GM06990 (cell line): Measurements from ENCODE around the gene AK8.
A peak's percentile ranks its signal among the peaks of the same experiment; 100 is the strongest.

ENCODE experiments used
- DNase-seq: peaks from one replicate; pipeline ENCODE4 v3.0.0-alpha.2; 2011; ENCODE audit not compliant: insufficient read length; ENCODE audit errors: extremely low read depth
- H3K27me3 ChIP-seq: replicated peaks from 2 replicates; pipeline ENCODE4 v1.6.0; 2011; ENCODE audit warnings: low read length; ENCODE audit not compliant: control insufficient read depth, insufficient read depth
- H3K36me3 ChIP-seq: 2 replicates; pipeline ENCODE4 v1.5.1; 2011; ENCODE audit warnings: low read length; ENCODE audit not compliant: control insufficient read depth, insufficient read depth
- H3K4me3 ChIP-seq: replicated peaks from 2 replicates; pipeline ENCODE4 v1.5.1; 2011; ENCODE audit warnings: low read depth, mild to moderate bottlenecking, control low read depth, low read length
- TF ChIP-seq, protein P1 (sequence below): IDR thresholded peaks from 2 replicates; pipeline ENCODE4 v1.5.1; 2011; ENCODE audit warnings: low read length, control low read depth, mild to moderate bottlenecking, inconsistent platforms; ENCODE audit not compliant: insufficient read depth, poor library complexity, severe bottlenecking

The AK8 gene

DNA sequence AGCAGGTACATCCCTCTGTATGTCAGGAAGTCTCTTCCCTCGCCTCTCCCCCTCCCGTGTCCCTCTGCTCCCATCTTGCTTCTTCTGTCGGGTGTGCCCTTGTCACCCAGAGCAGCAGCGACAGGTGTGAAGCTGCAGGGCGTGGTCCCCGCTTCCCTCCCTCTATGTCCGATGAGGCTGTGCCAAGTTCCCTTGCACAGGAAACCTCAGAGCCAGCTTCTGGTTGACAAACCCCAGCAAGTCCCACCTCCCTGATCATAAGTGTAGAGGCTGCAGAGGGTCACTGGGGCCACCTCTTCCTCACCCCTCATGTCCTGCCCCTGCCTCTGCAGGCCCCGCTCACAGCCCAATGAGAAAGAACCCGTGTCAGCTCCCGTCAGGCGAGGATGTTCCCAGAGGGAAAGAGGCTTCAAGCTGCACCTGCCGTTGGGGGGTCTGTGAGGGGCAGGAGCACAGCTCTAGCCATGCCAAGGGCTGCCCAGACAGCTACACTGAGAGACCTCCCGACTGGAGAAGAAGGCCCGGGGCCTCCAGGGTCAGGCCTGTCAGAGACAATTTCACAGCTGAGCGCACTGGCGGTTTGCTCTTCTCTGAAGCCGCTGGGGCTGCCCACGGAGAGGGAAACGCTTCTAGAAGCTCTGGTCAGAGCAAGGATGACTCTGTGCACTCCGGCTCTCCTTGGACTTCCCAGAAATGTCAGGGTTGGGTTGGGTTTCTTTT is 73.3 kb downstream of the AK8 start:
- Histone ChIP-seq H3K27me3 (peaks cover 2% of the 10 kb centered on the region), H3K4me3 (no peak overlapping the region), H3K36me3 (no peaks in the 10 kb centered on the region)
- TF ChIP-seq, protein P1, sequence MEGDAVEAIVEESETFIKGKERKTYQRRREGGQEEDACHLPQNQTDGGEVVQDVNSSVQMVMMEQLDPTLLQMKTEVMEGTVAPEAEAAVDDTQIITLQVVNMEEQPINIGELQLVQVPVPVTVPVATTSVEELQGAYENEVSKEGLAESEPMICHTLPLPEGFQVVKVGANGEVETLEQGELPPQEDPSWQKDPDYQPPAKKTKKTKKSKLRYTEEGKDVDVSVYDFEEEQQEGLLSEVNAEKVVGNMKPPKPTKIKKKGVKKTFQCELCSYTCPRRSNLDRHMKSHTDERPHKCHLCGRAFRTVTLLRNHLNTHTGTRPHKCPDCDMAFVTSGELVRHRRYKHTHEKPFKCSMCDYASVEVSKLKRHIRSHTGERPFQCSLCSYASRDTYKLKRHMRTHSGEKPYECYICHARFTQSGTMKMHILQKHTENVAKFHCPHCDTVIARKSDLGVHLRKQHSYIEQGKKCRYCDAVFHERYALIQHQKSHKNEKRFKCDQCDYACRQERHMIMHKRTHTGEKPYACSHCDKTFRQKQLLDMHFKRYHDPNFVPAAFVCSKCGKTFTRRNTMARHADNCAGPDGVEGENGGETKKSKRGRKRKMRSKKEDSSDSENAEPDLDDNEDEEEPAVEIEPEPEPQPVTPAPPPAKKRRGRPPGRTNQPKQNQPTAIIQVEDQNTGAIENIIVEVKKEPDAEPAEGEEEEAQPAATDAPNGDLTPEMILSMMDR: no peak
- no peak for DNase-seq

DNA sequence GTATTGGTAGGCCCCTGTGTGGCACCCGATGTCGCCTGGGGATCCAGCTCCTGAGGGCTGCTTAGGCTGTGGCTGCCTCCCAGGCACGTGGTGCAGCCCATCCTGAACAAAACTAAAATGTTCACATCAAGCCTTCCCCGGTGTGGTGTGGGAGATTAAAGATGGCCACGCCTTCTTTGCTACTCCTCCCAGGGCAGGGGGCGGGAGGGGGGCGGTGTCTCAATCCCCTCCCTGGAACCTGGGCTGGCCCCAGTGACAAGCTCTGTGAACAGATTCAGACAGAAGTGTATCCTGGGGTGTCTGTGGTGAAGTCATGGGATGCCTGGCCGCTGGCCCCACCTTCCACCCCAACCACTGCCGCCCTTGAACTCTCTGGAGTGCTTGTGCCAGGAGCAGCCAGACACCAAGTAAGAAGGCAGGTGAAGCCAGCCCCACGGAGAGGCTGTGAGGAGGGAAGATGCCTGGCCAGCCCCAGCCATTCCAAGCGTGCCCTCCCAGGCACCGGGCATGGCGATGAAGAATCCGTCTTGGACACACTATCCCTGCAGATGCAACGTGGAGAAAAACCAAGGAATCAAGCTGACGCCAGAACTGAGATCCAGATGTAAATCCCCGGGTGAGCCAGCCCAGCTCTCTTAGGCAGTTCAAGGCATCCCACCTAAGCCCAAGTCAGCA is 75.8 kb downstream of the AK8 start:
- H3K27me3 ChIP-seq: no peaks in the 10 kb centered on the region; the same call in none of the 2 replicates
- TF ChIP-seq, protein P1: no peak

DNA sequence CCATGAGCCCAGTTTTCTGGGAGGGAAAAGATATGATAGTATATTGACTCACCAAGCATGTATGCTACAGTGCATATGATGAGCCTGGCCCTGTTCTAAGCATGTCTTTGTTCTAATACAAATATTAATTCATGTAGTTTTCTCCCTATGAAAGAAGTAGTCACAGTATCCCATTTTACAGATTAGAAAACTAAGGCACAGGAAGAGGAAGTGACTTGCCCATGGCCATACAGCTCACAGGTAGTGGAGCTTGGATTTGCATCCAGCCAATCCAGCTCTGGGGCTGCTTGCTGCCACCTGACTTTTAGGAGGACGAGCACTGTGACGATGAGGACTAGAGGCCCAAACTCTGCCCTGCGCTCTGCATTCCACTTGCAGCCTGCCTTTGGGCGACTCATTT is 76.4 kb downstream of the AK8 start:
- Histone ChIP-seq H3K36me3 (no peaks in the 10 kb centered on the region), H3K27me3 (no peaks in the 10 kb centered on the region; the same call in 1 of the 2 replicates), H3K4me3 (no peak overlapping the region)
- DNase-seq: no peak
- TF ChIP-seq, protein P1: no peak

More for the DNA sequence above, 75.8 kb downstream of the AK8 start:
- Histone ChIP-seq H3K4me3 (no peak overlapping the region), H3K36me3 (no peaks in the 10 kb centered on the region)
- no peak for DNase-seq

DNA sequence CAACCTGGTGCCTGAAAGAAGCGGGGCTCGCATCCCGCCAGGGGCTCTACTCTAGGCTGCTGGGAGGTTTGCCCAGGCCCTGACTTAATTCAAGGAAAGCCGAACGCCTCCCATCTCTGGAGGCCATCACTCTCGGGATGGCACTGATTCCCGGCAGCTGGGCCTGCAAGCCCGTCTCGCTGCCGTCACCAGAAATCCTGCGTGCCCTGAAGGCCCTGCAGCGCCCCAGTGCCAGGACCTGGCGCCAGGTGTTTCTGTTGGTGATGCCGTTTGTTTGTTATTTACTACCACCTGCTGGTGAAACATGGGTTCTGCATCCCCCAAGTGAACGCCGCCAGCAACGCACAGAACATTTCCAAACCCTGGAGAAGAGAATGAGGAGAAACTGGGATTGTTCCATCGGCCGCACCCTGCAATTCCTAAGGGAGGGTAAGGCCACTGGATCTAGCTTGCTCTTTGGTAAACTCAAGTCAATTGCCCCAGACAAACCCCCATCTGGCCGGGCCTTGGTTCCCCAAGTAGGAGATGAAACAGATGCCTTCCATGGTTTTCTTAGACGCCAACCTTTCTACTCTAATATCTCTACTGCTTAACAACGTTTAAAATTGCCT is 77.9 kb downstream of the AK8 start:
- peak; percentile 54 for DNase-seq

DNA sequence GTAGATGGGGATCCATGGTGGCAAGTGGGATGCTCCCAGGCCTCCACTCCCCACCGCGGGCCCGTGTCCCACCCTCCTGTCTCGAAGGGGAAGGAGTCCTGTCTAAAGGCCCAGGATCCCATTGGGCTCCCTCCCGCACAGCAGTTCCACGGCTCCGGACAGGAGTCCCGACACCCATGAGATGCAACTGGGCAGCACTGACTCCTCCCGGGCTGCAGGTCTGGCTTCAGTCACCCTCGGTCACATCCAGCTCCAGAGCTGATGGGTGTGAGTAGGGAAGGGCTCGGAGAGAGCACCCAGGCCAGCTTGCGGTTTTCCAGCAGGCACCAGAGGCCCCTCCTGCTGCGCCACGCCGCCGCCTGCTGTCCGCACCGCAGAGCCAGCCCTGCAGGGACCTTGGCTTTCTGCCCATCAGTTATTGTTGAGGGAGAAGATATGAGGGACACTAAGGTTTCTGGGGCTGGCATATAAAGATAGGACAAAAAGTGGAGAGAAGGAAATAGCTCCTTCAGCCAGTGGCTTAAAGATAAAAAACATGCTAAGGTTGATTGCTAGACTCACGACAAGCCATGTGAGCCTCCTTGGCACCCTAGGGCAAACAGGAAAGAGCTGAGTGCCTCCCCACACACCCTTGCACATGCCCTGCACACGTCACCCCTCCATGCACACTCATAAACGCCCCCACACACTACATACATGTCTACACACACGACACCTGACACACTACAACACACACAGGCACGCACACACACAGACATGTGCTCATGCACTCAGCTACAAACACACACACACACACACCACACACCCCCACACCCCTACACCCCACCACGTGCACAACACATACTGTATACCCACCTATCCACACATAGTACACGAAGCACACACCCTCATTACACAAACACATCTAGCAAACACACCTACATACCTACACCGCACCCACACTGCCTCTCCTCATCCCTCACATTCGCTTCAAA is 79.0 kb downstream of the AK8 start:
- DNase-seq: no peak
- TF ChIP-seq, protein P1: peak; percentile 13
- H3K36me3 ChIP-seq: no peaks in the 10 kb centered on the region
- no peak overlapping the region for H3K4me3 ChIP-seq
- H3K27me3 ChIP-seq: no peaks in the 10 kb centered on the region; the same call in 1 of the 2 replicates

More for the DNA sequence above, 77.9 kb downstream of the AK8 start:
- H3K4me3 ChIP-seq: no peak overlapping the region
- TF ChIP-seq, protein P1: peak; percentile 82
- H3K27me3 ChIP-seq: no peaks in the 10 kb centered on the region; the same call in 1 of the 2 replicates
- no peaks in the 10 kb centered on the region for H3K36me3 ChIP-seq
